B cell (primary cell): Measurements from ENCODE around the gene ELK3. TPM values are rescaled to one million over a fixed set of nuclear protein-coding genes. Genes with fewer than 3 reads are reported as not detected.

Experiments used
- ATAC-seq: fragments of 200-7000 bp; cut with Tn5 transposase; one replicate; pipeline ENCODE4 v1.10.0; 2021; ENCODE audit warnings: low read depth, mild to moderate bottlenecking, moderate number of reproducible peaks, moderate library complexity
- CTCF ChIA-PET: fragments of 350-600 bp; sonication (Branson Sonifier 250); formaldehyde crosslinking; loops from one replicate; lab custom pipeline; 2021; ENCODE audit warnings: antibody characterized with exemption, inconsistent platforms; lab: Charles Lee
- POLR2A ChIA-PET: fragments of 350-600 bp; sonication (Branson Sonifier 250); formaldehyde crosslinking; loops from one replicate; lab custom pipeline; 2021; ENCODE audit warnings: antibody characterized with exemption; lab: Charles Lee
- DNase-seq: peaks from one replicate; pipeline ENCODE4 v3.0.0; 2013
- H2AFZ ChIP-seq: 2 replicates; pipeline ENCODE4 v1.6.1; 2012; ENCODE audit warnings: mild to moderate bottlenecking, low read depth, low read length; ENCODE audit not compliant: insufficient read depth, poor library complexity, severe bottlenecking
- H3K27ac ChIP-seq, 2 donors: 1 replicate in 1 of 2; 2 replicates in 1 of 2; pipeline ENCODE4 v1.5.1; 2012 to 2013; ENCODE audit warnings: low read length in 2 of 2, mild to moderate bottlenecking in 2 of 2, moderate library complexity in 1 of 2
- H3K27me3 ChIP-seq, 4 experiments: fragments of 200-600 bp in 1 of 4; sonication (generic) in 1 of 4; replicated peaks in 1 of 4; 1 replicate in 2 of 4; 2 replicates in 2 of 4; pipeline versions ENCODE4 v1.6.1 to v1.7.0; 2013 to 2016; ENCODE audit warnings: low read length in 3 of 4, mild to moderate bottlenecking in 2 of 4, mixed read lengths in 1 of 4, moderate library complexity in 1 of 4; ENCODE audit not compliant: insufficient read depth in 4 of 4, control insufficient read depth in 3 of 4; ENCODE audit errors: control extremely low read depth in 1 of 4
- H3K36me3 ChIP-seq, 2 experiments: replicated peaks in 1 of 2; 1 replicate in 1 of 2; 2 replicates in 1 of 2; pipeline versions ENCODE4 v1.6.1 to v1.7.1; 2013; ENCODE audit warnings: low read length in 1 of 2; ENCODE audit not compliant: insufficient read depth in 2 of 2, control insufficient read depth in 1 of 2; ENCODE audit errors: control extremely low read depth in 1 of 2, extremely low read depth in 1 of 2
- H3K4me1 ChIP-seq, 2 donors: fragments of 200-600 bp in 1 of 2; sonication (generic) in 1 of 2; 1 replicate in 1 of 2; 2 replicates in 1 of 2; pipeline versions ENCODE4 v1.5.1 to v1.6.1; 2013 to 2017; ENCODE audit warnings: low read length in 2 of 2; ENCODE audit not compliant: control insufficient read depth in 2 of 2, insufficient read depth in 2 of 2
- H3K4me2 ChIP-seq: replicated peaks from 2 replicates; pipeline ENCODE3; 2012; ENCODE audit warnings: mild to moderate bottlenecking, low read depth, low read length; ENCODE audit not compliant: poor library complexity, severe bottlenecking
- H3K4me3 ChIP-seq, 5 experiments: fragments of 200-600 bp in 1 of 5; sonication (generic) in 1 of 5; 1 replicate in 3 of 5; 2 replicates in 2 of 5; pipeline versions ENCODE4 v1.5.1 to v1.7.0; 2011 to 2016; ENCODE audit warnings: low read length in 4 of 5, mild to moderate bottlenecking in 4 of 5, low read depth in 2 of 5, control low read depth in 1 of 5, moderate library complexity in 1 of 5; ENCODE audit not compliant: insufficient read depth in 1 of 5; ENCODE audit errors: control extremely low read depth in 1 of 5, extremely low read depth in 1 of 5
- H3K79me2 ChIP-seq: fragments of 200-600 bp; sonication (generic); one replicate; pipeline ENCODE4 v1.6.0; 2016; ENCODE audit warnings: low read length; ENCODE audit not compliant: control insufficient read depth, insufficient read depth
- H3K9ac ChIP-seq: fragments of 200-600 bp; sonication (generic); 2 replicates; pipeline ENCODE4 v1.6.1; 2017; ENCODE audit warnings: mild to moderate bottlenecking, low read length, moderate library complexity
- H3K9me3 ChIP-seq, 3 donors: one replicate each; pipeline versions ENCODE4 v1.6.1 to v1.7.1; 2013; ENCODE audit warnings: low read length in 2 of 3; ENCODE audit not compliant: control insufficient read depth in 2 of 3, insufficient read depth in 1 of 3; ENCODE audit errors: control extremely low read depth in 1 of 3
- H4K20me1 ChIP-seq: 2 replicates; pipeline ENCODE4 v1.6.0; 2012; ENCODE audit warnings: mild to moderate bottlenecking, low read length; ENCODE audit not compliant: insufficient read depth, control insufficient read depth, poor library complexity, severe bottlenecking
- H3K27ac Mint-ChIP-seq: one replicate; pipeline ENCODE4 v1.8.0; 2021; ENCODE audit warnings: mixed read lengths
- H3K27me3 Mint-ChIP-seq: one replicate; pipeline ENCODE4 v1.8.0; 2021; ENCODE audit warnings: mixed read lengths
- H3K4me1 Mint-ChIP-seq: one replicate; pipeline ENCODE4 v1.8.0; 2021; ENCODE audit warnings: mixed read lengths
- H3K4me3 Mint-ChIP-seq: one replicate; pipeline ENCODE4 v1.8.0; 2021; ENCODE audit warnings: mixed read lengths
- H3K9me3 Mint-ChIP-seq: one replicate; pipeline ENCODE4 v1.8.0; 2022; ENCODE audit warnings: mixed read lengths; ENCODE audit not compliant: insufficient read depth
- CTCF ChIP-seq: fragments of 200-600 bp; IDR thresholded peaks from one replicate; pipeline ENCODE4 v1.8.0; 2022; ENCODE audit warnings: antibody characterized with exemption, mild to moderate bottlenecking
- EZH2 ChIP-seq: IDR thresholded peaks from 2 replicates; pipeline ENCODE4 v1.6.1; 2012; ENCODE audit warnings: borderline replicate concordance, low read depth, mild to moderate bottlenecking, moderate library complexity, low read length; ENCODE audit not compliant: insufficient read depth, poor library complexity, severe bottlenecking
- WGBS: methylation state at CpG from one replicate; pipeline ENCODE4 v1.1.5; 2013; ENCODE audit warnings: missing lambda C conversion rate; ENCODE audit not compliant: insufficient coverage; 5-methylcytosine and 5-hydroxymethylcytosine counted together
- intact Hi-C: fragments of 100-400 bp; cut with micrococcal nuclease; formaldehyde crosslinking; loops from one replicate; pipeline ENCODE4 v1.10.0; 2022
- polyA plus RNA-seq: library from polyadenylated mRNA; depleted of rRNA; stranded (reverse); fragments of >200 nt; gene quantifications from 2 replicates; pipeline ENCODE4 v1.2.3, GENCODE V29; 2012
- total RNA-seq, 2 donors: library from RNA; stranded (reverse); fragments of 120-200 nt in 1 of 2; gene quantifications; 1 replicate in 1 of 2; 2 replicates in 1 of 2; pipeline versions ENCODE4 v1.2.3 to v1.2.4, GENCODE V29; 2013 to 2022

ELK3 gene
- total and polyA plus RNA-seq, 2 donors (not counting 1 experiment from before 2014, with no cell fraction given), result 10.5 to 87.1 TPM

GRCh38 chr12:96192926-96193573 lies 1.1 kb upstream of the ELK3 start:
- DNase-seq, result no peak
- no peaks in the 10 kb centered on the region for H4K20me1 ChIP-seq
- Mint-ChIP-seq H3K4me3 (peak overlapping the region; percentile 93), H3K4me1 (peaks cover 67% of the 10 kb centered on the region), H3K27me3 (no peaks in the 10 kb centered on the region), H3K27ac (peak overlapping the region; percentile 98), H3K9me3 (no peaks in the 10 kb centered on the region)
- ChIA-PET POLR2A (interaction anchor here (0.6 to 1.1 kb wide), 2 partner anchors 47 to 206 kb away, joined by 3 to 4 read pairs; no protein-coding TSS in a partner anchor), CTCF (interaction anchor here (1.2 to 1.6 kb wide), 3 partner anchors 19 to 153 kb away, joined by 3 to 7 read pairs (median 3); no protein-coding TSS in a partner anchor)
- peak overlapping the region; percentile 81 for H2AFZ ChIP-seq
- 88% methylated on average over 1 of the region's 9 CpGs for WGBS
- peak overlapping the region; percentile 19 to 88 for H3K27ac ChIP-seq
- intact Hi-C loops, result loop anchor here (5.0 to 10.0 kb wide), 2 partner anchors 48 to 336 kb away; partner anchors contain the start of gene SNRPF
- H3K4me2 ChIP-seq, result peak overlapping the region; percentile 90
- no peaks in the 10 kb centered on the region for H3K27me3 ChIP-seq
- no peaks in the 10 kb centered on the region for H3K36me3 ChIP-seq
- no peak for ATAC-seq
- TF ChIP-seq EZH2 (no peak), CTCF (no peak)
- no peak overlapping the region for H3K4me3 ChIP-seq
- peaks cover 26% of the 10 kb centered on the region for H3K79me2 ChIP-seq
- H3K9me3 ChIP-seq, result no peaks in the 10 kb centered on the region
- peaks cover 49 to 51% of the 10 kb centered on the region in 2 donors for H3K4me1 ChIP-seq
- H3K9ac ChIP-seq, result no peak overlapping the region

GRCh38 chr12:96194576-96194889 lies 358 bp downstream of the ELK3 start:
- no peaks in the 10 kb centered on the region for H3K9me3 Mint-ChIP-seq
- WGBS, result 0% methylated on average over 12 of the region's 24 CpGs
- peaks cover 72% of the 10 kb centered on the region for H3K4me1 Mint-ChIP-seq
- intact Hi-C loops, result loop anchor here (2.0 to 10.0 kb wide), 3 partner anchors 50 to 337 kb away; partner anchors contain the start of gene SNRPF
- Histone ChIP-seq H4K20me1 (no peaks in the 10 kb centered on the region), H3K9ac (peak overlapping the region; percentile 85), H3K36me3 (no peaks in the 10 kb centered on the region), H3K79me2 (peaks cover 37% of the 10 kb centered on the region), H3K4me1 (peaks cover 59 to 63% of the 10 kb centered on the region in 2 donors), H2AFZ (peak overlapping the region; percentile 52), H3K4me3 (peak overlapping the region; percentile 82 to 95 (median 90)), H3K27me3 (no peaks in the 10 kb centered on the region), H3K9me3 (no peaks in the 10 kb centered on the region), H3K27ac (peak overlapping the region; percentile 67 to 88), H3K4me2 (peak overlapping the region; percentile 90)
- DNase-seq, result no peak
- H3K27me3 Mint-ChIP-seq, result no peaks in the 10 kb centered on the region
- ChIA-PET POLR2A (interaction anchor here (1.3 to 2.4 kb wide), 4 partner anchors 11 to 149 kb away, joined by 5 to 44 read pairs (median 12); no protein-coding TSS in a partner anchor), CTCF (interaction anchor here (1.0 to 2.0 kb wide), 3 partner anchors 17 to 128 kb away, joined by 3 to 13 read pairs (median 5); no protein-coding TSS in a partner anchor)
- H3K4me3 Mint-ChIP-seq, result peak overlapping the region; percentile 93
- no peak for TF ChIP-seq EZH2
- TF ChIP-seq CTCF, result no peak
- ATAC-seq, result peak; percentile 4
- H3K27ac Mint-ChIP-seq, result peak overlapping the region; percentile 95
